ENCODE data around the gene BCL2L2.
"Not testable (repeated sequence)": the region's sequence is repeated elsewhere in the genome, so short reads cannot be mapped to it uniquely, and the experiment has no call there.

Gene BCL2L2

GRCh38 chr14:23306412-23307145 lies at the start of gene BCL2L2:
Gene BCL2L2 (plus strand): TSS chr14:23306833. CDS start chr14:23307768, 935 bp downstream.
- DNase-seq = peak; percentile 85

DNA sequence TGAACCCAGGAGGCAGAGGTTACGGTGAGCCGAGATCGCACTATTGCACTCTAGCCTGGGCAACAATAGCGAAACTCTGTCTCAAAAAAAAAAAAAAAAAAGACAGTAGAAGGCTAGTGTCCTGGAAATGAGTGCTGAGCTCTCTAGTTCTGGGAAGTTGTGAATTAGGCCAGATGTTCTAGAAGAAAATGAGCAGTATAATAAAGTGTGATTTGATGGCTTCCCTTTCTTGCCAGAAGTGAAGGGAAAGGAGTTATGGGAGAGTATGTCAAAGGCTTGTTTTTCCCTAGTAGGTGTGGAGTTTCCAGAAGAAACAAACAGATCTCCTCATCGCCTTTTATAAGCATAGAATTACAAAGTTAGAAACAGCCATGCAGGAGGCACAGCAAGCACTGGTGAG lies 48.4 kb upstream of the BCL2L2 start:
- no peak for DNase-seq

- DNase-seq = no peak
Measured at GRCh38 chr14:23259426-23259825, 47.2 kb upstream of the BCL2L2 start.

GRCh38 chr14:23260849-23261248 lies 45.8 kb upstream of the BCL2L2 start:
- not testable (repeated sequence) for DNase-seq

DNA sequence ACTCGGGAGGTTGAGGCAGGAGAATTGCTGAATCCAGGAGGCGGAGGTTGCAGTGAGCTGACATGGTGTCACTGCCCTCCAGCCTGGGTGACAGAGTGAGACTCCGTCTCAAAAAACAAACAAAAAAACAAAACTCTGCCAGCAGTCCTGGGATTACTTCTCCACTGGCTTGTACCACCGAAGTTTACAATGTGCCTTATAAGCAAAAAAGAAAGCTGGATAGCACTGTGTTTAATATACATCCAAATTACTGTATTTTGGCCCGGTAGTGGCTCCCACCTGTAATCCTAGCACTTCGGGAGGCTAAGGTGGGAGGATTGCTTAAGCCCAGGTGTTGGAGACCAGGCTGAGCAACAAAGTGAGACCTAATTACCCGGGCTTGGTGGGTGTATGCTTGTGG lies 37.4 kb upstream of the BCL2L2 start:
- DNase-seq = no peak

GRCh38 chr14:23275412-23275811 lies 31.2 kb upstream of the BCL2L2 start:
- DNase-seq = no peak

DNA sequence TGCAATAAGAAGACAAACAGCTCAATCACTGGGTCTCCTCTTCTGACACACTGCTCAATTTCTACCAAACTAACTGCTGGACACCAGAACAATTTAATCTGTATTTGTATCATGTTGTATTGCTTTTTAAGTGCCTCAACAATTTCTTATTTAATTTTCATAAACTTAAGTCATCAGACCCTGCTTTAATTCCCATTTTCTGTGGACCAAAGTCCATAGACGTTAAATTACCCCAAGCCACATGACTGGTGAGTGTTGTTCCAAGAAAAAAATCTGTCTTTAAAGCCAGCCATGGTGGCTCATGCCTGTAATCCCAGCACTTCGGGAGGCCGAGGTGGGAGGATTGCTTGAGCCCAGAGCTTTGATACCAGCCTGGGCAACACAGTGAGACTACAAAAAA lies 29.4 kb upstream of the BCL2L2 start:
- DNase-seq = no peak

DNA sequence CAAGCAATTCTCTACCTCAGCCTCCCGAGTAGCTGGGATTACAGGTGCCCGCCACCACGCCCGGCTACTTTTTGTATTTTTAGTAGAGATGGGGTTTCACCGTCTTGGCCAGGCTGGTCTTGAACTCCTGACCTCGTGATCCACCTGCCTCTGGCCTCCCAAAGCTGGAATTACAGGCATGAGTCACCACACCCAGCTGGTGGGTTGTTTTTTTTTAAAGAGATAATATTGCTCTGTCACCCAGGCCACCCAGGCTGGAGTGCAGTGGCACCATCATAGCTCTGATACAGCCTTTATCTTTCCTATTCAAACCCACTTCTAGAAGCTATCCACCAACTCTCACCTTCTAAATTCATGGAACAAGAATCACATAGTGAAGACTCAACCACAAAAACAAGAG lies 28.7 kb upstream of the BCL2L2 start:
- not testable (repeated sequence) for DNase-seq

DNA sequence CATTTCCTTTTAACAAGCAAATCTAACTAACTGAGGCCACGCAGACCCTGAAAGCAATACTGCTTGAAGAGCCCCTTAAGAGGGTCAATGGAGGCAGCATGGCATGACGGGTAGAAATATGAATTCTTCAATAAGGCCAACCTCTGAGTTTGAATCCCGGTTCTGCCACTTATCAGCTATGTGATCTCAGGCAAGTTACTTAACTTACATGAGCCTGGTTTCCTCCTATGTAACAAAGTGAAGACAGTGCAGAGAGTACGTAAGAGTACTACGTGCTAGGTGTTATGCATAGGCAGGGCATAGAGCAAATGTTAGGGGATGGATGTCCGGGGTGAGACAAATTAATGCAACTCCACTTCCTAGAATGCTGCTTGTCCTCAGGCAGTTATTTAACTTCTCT lies 25.4 kb upstream of the BCL2L2 start:
- no peak for DNase-seq

DNA sequence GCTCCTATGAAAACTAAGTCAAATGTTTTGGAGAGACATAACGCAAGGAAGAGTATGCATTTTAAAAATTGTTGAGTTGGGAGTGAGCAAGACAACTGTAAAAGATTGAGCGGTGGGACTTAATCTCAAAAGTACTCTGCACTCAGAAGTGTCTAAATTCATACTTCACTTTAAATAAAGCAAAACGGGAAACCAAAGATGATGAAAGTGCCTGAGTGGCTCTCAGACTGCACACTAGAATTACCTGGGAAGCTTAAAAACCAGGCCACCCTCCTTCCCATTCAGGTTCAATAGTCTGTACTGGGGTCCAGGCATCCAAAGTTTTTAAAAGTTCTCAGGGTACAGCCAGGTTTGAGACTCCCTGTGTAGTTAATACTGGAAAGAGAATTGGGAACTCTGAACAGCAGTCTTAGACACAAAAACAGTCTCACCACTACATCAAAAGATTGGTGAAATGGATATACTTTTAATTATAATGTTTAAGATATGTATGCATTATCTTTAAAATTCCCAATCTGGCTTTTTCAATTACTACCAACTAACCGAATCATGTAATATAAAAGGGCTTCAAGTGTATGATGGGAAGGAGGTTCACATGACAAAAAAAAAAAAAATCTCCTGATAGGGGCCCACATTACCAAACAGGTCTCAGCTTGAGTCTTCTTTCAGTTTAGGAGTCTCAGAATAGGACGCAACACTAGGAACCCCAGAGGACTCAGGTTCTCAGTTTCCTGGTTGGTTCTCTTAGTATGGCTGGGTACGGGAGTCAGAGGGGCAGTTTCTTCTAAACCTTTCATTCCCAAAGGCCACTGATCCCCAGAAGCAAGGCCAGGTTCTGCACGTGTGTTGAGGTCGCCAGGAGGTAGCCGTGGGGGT lies 21.7 kb upstream of the BCL2L2 start:
- DNase-seq = peak; percentile 19

- DNase-seq = no peak
Measured at GRCh38 chr14:23285530-23286019, 21.1 kb upstream of the BCL2L2 start.

- peak; percentile 99 for DNase-seq
Measured at GRCh38 chr14:23286020-23286901, 20.4 kb upstream of the BCL2L2 start, which contains the start of gene HOMEZ. Gene HOMEZ (minus strand): TSS chr14:23286132. CDS start chr14:23285952, 180 bp downstream.

- DNase-seq = no peak
Measured at GRCh38 chr14:23286902-23287479, 19.6 kb upstream of the BCL2L2 start.

GRCh38 chr14:23294734-23295561 lies 11.7 kb upstream of the BCL2L2 start:
- DNase-seq = peak; percentile 68

GRCh38 chr14:23296012-23296777 lies 10.4 kb upstream of the BCL2L2 start:
- no peak for DNase-seq

DNA sequence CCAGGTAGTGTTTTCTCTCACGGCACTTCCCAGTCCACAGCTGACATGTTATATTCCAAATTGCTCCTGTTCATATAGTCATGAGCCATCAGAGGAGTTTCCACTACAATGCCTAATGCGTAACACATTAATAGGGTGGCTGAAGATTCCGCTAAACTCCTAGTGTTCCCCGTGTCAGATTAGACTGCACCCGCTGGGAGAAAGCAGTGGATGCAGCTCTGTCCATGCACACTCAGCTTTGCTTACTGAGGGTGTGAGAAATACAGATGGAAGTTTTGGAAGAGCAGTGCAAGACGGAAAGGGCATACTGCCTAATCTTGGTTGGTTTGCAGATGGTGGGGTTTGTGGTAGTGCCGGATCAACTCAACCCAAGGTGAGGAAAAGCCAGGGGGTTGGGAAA lies 9.5 kb upstream of the BCL2L2 start:
- DNase-seq = no peak

GRCh38 chr14:23297611-23298277 lies 8.9 kb upstream of the BCL2L2 start:
- no peak for DNase-seq

GRCh38 chr14:23299211-23299957 lies 7.2 kb upstream of the BCL2L2 start:
- DNase-seq = peak; percentile 28

GRCh38 chr14:23299986-23300686 lies 6.5 kb upstream of the BCL2L2 start:
- DNase-seq = no peak
